DMS53 treated with DMSO at 0.1 percent for 48 hours (cell line): Measurements from ENCODE around the gene EDARADD.
"Not testable (repeated sequence)": the region's sequence is repeated elsewhere in the genome, so short reads cannot be mapped to it uniquely, and the experiment has no call there.

ENCODE experiments used
- DNase-seq: peaks from one replicate; lab custom pipeline; 2025; ENCODE audit not compliant: unreplicated experiment; lab: John Stamatoyannopoulos, UW

The EDARADD gene

DNA sequence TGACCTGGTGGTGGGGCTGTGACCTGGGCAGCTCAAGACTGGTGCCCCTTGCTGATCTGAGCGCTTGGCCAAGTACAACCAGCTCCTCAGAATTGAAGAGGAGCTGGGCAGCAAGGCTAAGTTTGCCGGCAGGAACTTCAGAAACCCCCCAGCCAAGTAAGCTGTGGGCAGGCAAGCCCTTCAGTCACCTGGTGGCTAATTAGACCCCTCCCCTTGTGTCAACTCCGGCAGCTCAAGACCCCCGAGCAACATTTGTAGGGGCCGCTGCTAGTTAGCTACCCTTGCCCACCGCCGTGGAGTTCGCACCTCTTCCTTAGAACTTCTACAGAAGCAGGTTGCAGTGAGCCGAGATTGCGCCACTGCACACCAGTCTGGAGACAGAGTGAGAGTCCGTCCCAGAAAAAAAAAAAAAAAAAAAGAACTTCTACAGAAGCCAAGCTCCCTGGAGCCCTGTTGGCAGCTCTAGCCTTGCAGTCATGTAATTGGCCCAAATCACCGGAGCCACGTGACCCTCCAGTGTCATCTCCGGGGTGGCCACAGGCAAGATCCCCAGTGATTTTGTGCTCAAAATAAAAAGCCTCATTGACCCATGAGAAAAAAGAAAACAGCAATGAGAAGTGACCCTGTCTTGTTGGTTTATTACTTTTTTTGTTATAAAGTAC lies 90.4 kb downstream of the EDARADD start:
- no peak for DNase-seq

DNA sequence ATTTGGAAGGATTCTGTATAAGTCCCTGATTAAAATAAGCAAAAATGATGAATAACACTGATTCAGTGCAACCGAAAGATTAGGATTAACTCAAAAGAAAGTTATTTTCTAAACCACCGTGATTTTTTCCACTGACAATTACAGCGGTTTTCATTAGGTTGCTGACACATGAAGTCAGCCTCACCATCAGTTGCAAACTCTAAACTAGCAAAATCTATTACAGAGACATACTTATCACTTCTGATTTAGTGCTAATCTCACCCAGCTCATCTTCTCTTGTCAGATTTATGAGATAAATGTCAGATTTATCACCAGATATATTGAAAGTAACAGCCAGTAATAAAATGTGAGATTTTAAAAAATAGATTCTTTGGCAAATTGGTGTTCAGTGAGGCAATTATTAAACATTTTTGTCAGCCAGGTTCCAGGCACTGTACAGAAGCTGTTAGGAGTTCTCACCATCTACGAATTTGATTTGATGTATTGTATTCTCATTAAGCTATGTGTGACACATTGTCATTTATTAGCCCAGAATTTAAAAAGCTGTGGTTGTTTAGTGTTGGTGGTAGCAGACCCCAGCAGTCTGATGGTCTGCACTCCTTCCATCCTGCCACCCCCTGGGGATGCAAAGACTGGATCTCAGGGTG lies 92.4 kb downstream of the EDARADD start:
- DNase-seq = no peak

DNA sequence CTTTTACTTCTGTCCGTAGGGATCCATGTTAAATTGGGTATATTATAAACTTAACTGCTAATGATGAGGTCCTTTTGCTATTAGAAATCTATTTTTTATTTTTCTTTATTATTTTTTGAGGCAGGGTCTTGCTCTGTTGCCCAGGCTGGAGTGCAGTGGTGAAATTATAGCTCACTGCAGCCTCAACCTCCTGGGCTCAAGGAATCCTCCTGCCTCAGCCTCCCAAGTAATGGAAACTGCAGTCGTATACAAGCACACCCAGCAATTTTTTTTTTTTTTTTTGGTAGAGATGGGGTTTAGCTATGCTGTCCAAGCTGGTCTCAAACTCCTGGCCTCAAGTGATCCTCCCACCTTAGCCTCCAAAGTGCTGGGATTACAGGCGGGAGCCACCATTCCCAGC lies 95.1 kb downstream of the EDARADD start:
- not testable (repeated sequence) for DNase-seq

DNA sequence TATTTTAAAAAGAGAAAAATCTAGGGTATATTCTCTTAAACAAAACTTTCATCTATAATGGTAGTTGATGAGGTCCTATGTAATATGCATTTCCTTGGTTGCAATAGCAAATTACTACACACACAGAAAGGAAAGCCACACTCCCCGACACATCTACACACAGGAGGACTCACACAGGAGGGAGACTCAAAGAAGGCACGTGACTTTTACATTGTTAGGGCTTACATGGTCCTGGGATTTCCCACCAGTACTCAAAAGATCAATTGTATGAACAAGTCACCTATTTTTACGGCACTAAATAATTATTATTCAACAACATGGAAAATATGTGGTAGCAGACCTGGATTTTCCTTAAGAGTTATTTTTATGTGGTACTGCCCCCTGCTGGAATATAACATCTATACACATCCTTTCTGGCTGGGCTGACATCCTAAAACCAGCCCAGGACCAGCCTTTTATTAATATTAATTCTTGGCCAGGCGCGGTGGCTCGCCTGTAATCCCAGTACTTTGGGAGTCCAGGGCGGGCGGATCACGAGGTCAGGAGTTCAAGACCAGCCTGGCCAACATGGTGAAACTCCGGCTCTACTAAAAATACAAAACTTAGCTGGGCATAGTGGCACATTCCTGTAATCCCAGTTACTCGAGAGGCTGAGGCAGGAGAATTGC lies 95.8 kb downstream of the EDARADD start:
- peak; percentile 36 for DNase-seq

DNA sequence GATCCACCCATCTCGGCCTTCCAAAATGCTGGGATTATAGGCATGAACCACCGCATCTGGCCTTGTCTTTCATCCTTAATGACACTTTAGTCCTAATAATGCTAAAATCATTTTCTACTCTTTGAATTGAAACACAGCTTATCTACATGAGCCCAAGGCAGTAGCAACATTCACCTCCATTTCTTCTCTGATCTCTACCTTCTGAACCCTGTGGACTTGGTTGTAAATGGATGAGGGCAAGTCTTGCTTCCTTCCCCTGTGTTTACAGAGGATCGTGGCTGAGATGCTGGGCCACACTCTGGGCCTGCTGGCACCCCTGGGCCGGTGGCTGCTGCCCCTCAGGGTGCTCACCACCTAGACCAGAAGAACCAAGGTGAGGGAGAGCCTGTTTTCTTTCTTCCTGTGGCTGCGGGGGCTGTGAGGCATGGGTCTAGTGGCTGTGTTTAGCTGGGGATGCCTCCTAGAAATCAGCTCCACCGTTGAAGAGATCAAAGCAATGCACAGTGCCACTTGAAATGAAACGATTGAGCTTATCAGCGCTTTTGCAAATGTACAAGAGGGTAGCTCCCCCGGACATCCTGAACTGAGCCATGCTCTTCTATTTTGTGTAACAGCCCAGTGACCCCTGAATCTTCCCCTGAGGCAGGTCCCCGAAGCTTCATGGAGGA lies 97.5 kb downstream of the EDARADD start:
- no peak for DNase-seq

DNA sequence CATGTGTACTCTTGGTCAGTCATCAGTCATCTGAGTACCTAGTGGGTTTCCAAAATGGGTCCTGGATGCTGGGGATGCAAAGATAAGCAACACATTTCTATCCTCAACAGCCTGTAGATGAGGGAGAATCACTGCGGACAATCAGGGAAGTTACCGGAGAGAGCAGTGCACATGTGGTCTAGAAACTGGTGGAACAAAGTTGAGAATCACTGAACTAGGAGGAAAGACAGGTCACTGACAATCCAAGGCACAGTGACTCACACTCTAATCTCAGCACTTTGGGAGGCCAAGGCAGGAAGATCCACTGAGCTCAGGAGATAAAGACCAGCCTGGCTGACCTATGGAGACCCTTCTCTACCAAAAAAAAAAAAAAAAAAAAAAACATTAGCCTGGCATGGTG lies 98.3 kb downstream of the EDARADD start:
- DNase-seq = no peak

DNA sequence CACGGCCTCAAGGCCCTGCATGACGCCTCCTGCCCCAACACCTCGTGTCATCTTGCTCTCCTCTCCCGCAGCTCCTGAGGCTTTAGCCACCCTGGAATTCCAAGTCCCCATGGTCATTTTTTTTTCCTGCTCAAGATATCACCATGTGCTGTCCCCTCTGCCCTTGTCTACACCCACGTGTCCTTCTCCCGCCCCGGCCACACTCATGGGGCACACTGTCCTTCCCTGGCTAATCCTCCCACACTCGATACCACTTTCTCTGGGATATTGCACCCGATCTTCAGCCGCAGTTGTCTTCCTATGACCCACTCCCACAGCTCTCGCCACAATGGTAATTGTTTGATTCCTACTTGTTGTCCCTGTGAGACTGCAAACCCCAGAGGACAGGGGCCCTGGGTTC lies 100.0 kb downstream of the EDARADD start:
- DNase-seq = no peak

DNA sequence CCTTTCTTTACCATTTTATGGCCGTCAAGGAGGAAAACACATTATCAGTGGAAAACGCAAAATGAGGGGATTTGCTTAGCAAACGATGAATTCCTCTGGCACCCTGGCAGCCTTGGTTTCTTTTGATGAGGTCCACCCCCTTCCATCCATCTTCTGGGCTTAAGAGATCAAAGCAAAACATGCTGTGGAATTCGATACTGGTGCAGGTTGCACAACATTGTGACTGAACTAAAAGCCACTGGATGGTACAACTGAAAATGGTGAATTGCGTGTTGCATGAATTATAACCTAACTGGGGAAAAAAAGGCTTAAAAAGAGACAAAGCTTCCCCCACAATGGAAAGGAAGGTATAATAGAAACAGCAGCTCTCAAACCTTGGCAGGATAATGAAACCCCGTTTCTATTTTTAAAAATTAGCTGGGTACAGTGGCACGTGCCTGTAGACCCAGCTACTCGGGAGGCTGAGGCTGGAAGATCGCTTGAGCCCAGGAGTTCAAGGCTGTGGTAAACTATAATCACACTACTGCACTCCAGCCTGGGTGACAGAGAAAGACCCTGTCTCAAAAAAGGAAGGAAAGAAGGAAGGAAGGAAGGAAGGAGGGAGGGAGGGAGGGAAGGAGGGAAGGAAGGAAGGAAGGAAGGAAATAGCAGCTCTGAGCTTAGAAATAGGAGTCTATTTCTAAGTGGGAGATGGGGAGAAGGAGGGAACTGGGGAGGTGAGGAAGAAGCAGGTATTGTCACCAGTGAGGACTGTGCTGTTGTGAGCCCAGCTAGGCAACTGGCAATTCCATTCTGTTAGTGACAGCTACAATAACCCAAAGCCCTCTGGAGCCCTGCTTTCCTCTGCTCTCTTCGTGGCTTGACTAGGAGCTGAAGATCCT lies 100.7 kb downstream of the EDARADD start:
- peak; percentile 80 for DNase-seq

DNA sequence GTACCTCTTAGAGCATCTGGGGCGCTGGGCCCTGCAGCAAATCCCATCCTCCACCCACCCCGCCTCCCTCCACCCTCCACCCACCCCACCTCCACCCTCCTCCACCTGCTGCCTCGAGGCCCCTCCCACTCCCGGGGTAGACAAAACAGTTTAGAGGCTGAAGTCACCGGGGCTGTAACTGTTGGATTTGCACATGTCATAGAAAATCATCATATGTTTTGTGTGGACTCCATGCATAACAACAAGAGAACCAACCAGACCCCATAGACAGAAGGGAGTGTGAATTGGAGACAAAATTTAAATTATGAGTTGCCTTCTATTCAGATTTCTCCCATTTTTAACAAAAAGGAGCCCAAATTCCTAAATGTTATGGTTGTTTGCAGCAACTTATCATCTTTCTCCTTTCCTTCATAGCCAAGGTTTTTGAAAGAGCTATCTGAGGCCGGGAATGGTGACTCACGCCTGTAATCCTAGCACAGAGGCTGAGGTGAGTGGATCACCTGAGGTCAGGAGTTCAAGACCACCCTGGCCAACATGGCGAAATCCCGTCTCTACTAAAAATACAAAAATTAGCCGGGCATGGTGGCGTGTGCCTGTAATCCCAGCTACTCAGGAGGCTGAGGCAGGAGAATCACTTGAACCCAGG lies 101.5 kb downstream of the EDARADD start:
- peak; percentile 80 for DNase-seq

DNA sequence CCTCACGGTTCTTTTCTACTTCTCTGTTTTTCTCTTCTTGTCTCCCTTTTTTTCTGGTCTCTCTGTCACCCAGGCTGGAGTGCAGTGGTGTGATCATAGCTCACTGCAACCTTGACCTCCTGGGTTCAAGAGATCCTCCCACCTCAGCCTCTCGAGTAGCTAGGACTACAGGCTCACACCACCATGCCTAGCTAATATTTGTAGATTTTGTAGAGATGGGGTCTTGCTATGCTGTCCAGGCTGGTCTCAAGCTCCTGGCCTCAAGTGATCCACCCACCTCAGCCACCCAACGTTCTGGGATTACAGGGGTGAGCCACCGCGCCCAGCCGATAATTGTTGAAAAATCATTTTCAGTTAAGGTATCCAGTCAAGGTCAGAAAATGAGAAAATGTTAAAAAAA lies 103.8 kb downstream of the EDARADD start:
- no peak for DNase-seq

DNA sequence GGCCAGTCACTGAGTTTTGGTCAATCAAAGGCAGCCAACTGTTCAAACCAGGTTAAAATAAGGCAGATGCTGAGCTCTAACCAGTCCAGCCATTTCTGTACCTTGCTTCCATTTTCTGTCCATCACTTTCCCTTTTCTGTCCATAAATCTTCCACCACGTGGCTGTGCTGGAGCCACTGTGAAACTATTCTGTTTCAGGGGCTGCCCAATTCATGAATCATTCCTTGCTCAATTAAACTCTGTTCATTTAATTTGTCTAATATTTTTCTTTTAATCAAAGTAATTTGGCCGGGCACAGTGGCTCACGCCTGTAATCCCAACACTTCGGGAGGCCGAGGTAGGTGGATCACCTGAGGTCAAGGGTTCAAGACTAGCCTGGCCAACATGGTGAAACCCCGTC lies 107.0 kb downstream of the EDARADD start:
- no peak for DNase-seq

DNA sequence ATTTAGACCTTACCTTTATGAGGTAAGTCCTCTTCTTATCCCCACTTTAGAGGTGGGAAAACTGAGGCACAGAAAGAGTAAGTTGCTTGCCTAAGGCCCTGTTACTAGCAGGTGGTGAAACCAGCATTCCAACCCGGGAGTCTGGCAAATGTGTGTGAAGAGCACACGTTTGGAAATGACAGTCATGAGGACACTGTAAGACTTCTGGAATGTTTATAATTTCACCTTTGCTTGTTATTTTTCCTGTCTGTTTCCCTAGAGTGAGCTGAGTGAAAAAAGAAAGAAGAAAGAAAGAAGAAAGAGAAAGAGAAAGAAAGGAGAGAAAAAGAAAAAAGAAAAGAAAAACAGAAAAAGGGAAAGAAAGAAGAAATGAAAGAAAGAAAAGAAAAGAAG lies 108.5 kb downstream of the EDARADD start:
- no peak for DNase-seq

DNA sequence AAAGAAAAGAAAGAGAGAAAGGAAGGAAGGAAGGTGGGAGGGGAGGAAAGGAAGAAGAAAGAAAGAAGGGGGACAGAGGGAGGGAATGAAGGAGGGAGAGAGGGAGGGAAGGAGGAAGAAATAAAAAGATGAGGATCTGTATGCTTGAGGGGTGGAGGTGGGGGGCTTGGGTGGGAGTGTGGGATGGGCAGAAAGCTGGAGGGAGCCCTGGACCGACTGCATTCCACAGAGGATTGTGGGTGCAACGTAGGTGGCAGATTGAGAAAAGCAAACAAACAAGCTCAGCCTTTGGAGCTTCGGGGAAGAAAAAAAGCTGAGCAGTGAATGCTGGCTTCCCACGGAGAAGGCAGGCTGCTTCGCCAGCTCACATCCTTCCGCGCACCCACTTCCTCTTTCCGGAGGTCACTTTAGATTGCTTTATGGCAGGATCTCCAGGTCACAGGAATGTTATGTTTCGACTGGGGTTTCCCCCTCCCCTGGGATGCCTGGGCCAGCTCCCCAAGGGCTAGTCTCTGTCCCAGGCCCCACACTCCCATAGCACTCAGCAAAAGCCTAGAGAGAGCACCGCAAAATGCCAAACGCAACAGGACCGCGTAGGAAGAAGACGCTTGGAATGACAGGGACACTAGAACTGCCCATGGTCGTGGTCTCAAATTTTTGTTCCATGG lies 109.0 kb downstream of the EDARADD start:
- DNase-seq = peak; percentile 60

DNA sequence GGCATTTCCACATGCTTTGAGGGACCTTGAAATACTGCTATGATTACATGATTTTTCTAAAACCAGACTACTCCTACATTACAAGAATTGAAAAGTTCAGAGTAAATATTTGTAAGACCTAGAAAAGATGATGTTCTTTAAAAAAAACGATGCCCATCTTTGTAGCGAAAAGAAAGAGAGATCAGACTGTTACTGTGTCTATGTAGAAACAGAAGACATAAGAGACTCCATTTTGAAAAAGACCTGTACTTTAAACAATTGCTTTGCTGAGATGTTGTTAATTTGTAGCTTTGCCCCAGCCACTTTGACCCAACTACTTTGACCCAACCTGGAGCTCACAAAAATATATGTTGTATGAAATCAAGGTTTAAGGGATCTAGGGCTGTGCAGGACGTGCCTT lies 110.3 kb downstream of the EDARADD start:
- DNase-seq = not testable (repeated sequence)

DNA sequence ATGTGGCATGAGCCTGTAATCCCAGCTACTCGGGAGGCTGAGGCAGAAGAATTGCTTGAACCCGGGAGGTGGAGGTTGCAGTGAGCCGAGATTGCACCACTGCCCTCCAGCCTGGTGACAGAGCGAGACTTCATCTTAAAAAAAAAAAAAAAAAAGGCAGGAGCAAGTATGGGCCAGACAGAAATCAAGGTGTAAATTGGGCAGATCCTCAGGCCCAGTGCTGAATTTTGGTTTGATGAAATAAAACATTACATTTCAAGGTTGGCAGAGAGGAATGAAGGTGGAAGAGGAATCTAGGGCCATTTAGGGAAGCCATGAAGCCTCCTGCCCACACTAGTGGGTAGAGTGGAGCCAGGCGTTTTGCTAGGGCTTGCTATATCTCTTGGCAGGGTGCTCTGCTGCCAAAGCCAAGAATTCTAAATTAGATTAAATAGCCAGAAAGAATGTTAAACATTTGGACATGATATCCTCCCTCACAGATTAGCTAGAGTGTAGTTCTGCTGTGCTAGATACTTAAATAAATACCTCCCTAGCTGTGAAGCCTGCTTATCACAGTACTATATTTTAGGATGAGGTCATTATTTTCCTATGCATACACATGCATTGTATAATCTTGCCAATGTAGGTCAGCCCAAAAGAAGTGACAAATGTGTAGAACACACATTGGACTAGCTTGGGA lies 113.1 kb downstream of the EDARADD start:
- DNase-seq = no peak

DNA sequence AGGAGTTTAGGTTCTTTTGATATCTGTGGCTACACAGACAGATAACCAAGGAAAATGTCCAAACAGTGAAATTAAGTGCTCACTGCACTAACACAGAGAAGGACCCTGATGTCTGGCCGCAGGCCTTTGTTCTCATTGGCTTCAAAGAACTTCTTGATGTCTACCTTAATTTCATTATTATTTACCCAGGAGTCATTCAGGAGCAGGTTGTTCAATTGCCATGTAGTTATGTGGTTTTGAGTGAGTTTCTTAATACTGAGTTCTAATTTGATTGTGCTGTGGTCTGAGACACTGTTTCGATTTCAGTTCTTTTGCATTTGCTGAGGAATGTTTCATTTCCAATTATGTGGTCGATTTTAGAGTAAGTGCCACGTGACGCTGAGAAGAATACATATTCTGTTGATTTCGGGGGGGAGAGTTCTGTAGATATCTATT lies 114.5 kb downstream of the EDARADD start:
- no peak for DNase-seq

DNA sequence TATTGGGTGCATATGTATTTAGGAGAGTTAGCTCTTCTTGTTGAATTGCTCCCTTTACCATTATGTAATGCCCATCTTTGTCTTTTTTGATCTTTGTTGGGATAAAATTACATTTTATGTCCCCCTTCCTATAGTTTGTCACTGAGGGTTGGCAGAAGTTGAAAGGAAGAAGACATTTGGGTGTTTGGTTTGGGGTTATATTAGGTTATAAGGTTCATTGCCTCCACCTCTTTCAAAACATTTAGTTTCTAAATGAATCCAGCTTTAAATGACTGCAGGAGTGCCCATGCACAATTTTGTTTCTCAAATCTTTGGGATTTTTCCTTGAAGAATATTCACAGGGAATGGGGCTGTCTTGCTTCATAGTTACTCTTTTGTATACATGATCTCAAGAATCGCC lies 115.1 kb downstream of the EDARADD start:
- DNase-seq = no peak

DNA sequence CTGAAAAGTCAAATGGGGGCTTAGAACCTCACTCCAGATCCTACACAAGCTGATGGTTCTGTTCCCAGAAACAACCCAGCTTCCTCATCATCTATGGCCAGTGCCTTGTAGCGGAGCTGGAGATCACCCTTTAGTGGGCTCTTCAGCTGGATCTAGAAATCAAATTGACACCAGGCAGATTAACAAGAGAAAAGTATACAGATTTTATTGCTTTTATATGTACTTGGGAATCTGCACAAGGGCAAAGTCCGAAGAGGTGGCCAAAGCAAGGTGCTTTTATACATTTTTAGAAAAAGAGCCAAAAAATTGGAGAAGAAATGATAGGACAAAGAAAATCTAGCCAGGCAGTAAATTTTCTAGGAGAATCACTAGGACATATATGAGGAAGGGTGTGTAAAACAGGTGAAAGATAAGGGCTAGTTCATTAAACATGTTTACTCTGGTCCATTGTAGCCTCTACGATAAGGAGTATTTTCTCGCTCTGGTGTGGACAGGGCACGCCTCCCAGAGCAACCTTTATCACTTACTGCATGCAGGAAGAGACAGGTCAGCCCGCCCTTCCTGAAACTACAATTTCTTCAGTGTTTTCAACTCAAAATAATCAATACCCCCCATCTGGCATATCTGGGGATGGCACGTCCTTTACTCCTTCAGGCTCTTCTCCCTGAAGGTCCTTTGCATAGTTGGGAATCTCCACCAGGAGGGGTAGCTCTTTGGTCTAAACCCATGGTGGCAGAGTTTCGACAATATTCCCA lies 115.7 kb downstream of the EDARADD start:
- DNase-seq = no peak
